Activated naive CD4-positive, alpha-beta T cell (primary cell): ENCODE measurements around the gene CCDC88C.

ENCODE experiments used
- DNase-seq, 4 experiments: peaks; one replicate each; lab custom pipeline; 2025; lab: John Stamatoyannopoulos, UW

CCDC88C gene

DNA sequence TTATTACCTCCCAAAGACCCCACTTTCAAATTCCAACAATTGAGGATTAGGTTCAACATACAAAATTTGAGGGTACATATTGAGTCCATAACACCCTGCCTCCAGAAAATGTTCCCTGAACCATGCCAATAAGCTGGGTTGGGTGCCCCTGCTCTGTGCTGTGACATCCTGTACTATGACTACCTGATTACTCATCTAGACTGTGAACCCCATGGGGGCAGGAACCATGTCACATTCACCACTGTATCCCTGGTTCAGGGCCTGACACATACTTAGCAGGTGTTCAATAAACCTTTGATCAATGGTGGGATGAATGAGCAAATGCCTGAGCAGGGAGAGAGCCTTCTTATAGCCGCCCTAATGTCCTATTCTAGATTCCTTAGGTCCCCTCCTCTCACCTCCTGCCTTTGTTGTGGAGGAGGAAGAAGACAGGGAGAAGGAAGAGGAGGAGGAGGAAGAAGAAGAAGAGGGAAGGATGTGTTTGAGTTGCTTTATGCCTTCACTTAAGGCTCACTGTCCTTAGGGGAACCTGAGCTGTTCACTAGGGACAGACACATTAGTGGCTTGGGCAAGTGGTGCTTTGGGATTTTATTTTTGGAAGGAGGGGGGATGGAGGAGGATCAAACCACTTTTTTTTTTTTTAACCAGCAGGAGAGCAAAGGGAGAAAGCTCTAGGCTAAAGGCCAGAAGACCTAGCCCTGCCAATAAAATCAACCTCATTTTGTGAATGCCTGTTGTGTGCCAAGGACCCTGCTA is 194.4 kb downstream of the CCDC88C start:
- DNase-seq: no peak
